OCI-M1 (cell line): Measurements from ENCODE around the gene PPIA.
"Not testable (repeated sequence)": the region's sequence is repeated elsewhere in the genome, so short reads cannot be mapped to it uniquely, and the experiment has no call there.

Experiments used
- DNase-seq: peaks from one replicate; lab custom pipeline; 2025; lab: John Stamatoyannopoulos, UW

PPIA gene

DNA sequence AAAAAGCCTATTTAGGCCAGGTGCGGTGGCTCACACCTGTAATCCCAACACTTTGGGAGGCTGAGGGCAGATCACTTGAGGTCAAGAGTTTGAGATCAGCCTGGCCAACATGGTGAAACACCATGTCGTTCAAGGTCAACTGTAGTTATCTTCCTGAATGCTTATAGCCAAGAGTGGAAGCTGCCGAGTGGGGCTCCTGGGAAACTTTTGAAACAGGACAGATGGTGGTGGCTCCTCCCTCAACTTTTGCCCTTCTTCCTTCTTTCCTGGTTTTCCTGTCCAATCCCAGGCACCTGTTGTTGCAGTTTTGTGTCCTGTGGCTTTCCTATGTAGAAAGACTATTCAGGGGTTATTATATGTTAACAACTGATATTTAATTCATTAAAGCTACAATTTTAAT, 8.7 kb upstream of the PPIA start:
- no peak for DNase-seq

DNA sequence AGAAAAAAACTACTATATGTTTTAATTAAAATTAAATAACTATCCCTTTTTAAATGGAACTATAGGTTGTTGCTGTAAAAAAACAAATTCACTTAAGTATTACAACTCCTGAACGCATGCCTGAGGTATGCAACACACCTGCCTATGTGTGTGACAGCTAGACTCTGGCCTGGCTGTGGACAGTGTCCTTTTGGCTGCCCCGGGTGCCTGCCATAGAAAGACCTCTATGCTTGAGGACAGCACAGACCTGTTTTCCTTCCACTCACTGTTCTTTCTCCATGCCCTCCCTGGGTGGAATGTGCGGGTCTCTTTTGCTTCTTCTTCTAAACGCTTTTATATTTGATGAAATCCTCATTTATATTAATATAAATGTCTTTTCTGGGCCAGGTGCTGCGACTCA, 6.5 kb upstream of the PPIA start:
- DNase-seq: no peak

DNA sequence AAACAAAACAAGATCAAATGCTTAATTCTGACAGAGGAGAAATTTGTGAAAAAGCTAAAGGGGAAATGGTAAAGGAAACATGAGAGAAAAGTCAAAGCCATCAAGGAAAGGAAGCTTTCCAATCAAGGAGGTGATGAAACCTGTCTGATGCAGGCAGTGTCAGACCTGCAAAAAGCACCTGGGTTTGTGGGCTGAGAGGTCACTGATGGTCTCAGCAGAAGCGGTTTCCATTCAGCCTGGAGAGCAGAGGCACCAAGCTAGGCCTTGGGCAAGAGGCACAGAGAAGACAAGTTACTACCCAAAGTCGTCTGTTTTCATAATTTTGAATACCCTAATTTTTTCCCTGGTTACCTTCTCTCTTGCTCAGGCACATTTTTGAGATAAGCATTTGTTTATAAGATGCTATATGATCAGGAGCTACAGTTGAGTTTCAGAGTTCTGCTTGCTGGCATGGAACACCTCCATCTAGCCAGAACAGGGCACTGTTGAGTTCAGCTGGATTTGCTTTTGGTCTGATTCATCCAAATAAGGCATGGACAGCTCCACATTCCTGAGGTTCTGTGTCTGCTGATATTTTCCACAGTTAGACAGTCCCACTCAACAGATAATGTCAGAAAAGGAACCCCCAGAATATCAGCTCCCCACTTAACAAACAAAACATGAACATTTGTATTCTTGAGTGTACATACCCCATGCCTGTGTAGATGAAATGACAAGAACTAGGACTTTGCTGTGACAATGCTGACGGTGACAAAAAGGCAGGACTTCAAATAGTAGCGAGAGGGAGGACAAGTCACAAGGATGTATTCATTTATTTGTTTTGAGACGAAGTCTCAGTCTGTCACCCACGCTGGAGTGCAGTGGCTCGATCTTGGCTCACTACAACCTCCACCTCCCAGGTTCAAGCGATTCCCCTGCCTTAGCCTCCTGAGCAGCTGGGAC, 4.9 kb upstream of the PPIA start:
- no peak for DNase-seq

DNA sequence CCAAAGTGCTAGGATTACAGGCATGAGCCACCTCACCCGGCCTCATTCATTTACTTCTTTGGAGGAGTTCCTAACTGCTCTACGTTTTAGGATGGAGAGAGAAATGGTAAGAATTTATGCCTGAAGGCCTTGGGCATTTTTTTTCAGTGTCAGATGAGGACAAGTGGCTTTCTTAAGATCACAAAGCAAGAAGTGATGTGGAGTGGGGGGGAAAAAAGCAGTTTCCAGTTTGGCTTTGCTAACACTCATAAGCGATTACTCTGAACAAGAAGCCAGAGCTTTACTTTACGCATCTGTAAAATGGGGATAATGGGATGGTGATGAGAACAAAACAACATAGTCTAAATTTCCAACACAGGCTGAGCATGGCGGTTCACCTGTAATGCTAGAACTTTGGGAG, 2.6 kb upstream of the PPIA start:
- no peak for DNase-seq

DNA sequence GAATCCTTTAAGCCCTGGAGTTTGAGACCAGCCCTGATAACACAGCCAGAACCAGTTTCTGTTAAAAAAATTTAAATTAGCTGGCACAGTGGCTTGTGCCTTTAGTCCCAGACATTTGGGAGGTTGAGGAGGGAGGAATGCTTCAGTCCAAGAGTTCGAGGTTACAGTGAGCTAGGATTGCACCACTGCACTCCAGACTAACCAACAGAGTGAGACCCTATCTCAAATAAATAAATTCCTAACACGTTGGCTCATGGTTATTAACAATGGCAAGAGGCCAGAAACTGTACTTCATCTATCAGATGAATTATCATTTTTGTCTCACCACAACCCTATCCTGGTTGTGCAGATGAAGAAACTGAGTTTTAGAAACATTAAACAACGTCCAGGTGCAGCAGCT, 2.1 kb upstream of the PPIA start:
- no peak for DNase-seq

DNA sequence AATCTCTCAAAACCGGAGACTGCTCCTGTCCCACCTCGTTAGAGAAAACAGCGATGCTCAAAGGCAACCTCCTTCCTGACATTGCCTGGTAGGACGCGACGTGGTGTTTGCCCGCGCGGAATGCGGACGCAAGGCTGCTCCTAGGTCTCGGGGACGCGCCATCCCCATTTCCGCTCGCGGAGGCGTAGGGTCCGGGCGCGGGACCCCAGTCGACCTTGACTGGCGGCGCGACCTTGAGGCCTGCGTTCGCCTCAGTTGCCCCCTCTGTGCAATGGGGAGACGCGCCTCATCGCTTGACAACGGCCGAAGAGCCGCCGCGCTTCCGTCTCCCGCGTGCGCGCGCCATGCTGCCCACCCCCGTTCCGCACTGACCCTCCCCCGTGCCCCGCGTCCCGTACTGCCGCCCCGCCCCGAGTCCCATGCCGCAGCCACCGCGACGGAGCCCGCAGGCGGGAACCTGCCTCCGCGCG, 412 bp upstream of the PPIA start:
- DNase-seq: peak; percentile 61

DNA sequence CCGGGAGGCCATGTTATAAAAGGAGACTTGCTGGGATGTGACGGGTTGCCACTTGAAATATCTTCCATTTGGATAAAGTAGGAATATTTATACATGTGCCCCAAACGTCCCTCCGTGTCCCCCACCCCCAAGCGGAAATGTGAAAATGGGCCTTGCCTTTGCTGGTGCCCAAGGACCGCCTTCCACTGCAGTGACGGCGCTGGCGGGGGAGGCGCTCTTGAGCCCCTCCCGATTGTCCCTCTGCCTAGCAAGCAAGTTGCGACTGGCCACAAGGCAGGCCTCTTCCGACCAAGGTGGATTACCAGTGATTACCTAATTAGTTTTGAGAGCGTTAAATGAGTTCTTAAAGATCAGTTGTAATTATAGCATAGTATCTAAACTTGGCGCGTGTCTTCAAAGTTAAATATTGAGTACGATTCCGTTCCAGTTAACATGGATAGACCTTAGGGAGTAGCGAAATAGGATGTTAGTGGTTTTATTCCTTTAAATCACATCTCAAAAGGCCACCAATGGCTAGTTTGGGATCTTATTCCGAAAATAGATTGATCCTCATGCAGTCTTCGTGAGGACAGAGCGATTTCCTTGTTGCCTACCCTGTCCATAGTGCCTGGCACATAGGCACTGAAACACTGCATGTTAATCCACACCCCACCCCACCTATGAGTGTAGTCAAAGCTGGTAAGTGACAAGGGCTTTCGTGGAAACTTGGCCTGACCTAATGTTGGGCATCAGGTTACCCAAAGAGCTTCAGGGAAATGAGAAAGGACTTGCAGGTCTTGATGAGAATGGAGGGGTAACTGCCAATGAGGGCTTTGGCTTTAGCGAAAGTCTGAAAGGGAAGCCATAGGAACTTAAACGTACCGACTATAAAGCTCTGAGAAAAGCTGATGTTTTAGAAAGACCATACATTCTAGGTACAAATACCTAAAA, 1.1 kb downstream of the PPIA start:
- peak; percentile 90 for DNase-seq

DNA sequence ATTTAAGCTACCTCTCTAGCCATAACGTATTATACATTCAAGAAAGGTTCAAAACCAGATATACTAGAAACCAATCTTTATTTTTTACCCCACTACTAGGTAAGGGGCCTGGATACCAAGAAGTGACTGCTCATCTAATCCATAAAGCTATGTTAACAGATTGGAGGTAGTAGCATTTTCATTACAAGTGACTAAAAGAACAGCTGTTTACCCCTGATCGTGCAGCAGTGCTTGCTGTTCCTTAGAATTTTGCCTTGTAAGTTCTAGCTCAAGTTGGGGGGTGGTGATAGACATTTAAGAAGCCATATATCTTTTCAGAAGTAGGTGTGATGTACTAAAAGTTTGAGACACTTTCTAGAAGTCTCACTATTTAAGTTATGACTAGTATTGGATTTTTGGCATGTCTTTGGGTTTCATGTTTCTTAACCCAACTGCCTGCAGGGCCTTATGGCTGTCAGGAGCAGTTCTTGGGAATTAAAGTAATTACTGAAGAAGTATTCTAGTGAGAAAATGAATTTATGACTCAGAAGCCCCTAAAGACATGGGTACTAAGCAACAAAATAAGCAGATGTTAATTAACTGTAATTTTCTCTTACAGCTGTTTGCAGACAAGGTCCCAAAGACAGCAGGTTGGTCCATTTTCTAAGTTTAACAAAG, 2.3 kb downstream of the PPIA start:
- no peak for DNase-seq

DNA sequence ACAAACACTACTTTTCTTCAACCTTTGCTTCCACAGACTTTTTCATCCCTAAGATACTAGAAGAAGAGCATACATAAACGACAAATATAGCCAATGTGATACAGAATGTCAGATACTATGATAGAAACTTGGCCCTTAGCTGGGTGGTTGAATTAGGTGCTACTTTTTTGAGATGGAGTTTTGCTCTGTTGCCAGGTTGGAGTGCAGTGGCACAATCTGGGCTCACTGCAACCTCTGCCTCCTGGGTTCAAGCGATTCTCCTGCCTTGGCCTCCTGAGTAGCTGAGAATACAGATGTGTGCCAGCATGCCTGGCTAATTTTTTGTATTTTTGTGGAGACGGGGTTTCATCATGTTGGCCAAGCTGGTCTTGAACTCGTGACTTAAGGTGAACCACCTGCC, 3.5 kb downstream of the PPIA start:
- no peak for DNase-seq

DNA sequence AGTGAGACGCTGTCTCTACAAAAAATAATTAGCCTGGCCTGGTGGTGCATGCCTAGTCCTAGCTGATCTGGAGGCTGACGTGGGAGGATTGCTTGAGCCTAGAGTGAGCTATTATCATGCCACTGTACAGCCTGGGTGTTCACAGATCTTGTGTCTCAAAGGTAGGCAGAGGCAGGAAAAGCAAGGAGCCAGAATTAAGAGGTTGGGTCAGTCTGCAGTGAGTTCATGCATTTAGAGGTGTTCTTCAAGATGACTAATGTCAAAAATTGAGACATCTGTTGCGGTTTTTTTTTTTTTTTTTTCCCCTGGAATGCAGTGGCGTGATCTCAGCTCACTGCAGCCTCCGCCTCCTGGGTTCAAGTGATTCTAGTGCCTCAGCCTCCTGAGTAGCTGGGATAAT, 5.4 kb downstream of the PPIA start:
- DNase-seq: no peak

DNA sequence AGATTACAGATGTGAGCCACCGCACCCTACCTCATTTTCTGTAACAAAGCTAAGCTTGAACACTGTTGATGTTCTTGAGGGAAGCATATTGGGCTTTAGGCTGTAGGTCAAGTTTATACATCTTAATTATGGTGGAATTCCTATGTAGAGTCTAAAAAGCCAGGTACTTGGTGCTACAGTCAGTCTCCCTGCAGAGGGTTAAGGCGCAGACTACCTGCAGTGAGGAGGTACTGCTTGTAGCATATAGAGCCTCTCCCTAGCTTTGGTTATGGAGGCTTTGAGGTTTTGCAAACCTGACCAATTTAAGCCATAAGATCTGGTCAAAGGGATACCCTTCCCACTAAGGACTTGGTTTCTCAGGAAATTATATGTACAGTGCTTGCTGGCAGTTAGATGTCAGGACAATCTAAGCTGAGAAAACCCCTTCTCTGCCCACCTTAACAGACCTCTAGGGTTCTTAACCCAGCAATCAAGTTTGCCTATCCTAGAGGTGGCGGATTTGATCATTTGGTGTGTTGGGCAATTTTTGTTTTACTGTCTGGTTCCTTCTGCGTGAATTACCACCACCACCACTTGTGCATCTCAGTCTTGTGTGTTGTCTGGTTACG, 6.0 kb downstream of the PPIA start:
- no peak for DNase-seq

DNA sequence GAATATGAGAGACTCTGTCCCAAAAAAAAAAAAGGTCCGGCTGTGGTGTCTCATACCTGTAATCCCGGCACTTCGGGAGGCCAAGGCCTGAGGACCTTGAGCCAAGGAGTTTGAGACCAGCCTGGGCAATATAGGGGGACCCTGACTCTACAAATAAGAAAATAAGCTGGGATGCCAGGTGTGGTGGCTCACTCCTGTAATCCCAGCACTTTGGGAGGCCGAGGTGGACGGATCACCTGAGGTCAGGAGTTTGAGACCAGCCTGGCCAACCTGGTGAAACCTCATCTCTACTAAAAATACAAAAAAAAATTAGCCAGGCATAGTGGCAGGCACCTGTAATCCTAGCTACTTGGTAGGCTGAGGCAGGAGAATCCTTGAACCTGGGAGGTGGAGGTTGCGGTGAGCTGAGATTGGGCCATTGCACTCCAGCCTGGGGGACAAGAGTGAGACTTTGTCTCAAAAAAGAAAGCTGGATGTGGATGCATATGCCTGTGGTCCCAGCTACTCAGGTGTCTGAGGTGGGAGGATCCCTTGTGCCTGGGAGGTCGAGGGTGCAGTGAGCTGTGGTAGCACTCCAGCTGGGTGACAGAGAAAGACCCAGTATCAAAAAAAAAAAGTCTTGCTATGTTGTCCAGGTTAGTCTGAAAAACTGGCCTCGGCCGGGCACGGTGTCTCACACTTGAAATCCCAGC, 7.5 kb downstream of the PPIA start:
- DNase-seq: not testable (repeated sequence)

DNA sequence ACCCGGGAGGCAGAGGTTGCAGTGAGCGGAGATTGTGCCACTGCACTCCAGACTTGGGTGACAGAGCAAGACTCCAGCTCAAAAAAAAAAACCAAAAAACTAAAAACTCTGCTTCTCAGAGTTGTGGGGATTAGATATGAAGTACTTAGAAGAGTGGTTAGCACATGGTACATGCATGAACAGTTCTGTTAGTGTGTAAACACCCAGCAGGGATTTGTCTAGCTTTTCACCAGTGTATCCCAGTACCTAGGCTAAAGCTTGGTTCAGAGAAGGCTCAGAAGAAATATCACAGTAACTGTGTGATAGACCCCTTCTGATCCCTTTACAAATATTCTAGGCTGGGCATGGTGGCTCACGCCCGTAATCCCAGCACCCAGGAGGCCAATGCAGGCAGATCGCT, 9.5 kb downstream of the PPIA start:
- no peak for DNase-seq

DNA sequence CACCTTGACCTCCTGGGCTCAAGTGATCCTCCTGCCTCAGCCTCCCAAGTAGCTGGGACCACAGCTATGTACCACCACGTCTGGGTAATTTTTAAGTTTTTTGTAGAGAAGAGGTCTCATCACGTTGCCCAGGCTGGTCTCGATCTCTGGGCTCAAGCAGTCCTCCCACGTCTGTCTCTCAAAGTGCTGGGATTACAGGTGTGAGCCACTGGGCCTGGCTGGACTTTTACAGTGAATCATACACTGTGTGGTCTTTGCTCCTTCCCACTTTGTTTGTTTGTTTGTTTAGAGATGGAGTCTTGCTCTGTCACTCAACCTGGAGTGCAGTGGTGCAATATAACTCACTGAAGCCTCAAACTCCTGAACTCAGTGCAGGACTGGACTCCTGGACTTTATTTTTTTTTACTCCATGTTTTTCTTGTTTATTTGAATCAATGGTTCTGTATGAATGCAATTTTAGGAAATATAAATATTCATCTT, 12.5 kb downstream of the PPIA start:
- DNase-seq: no peak

DNA sequence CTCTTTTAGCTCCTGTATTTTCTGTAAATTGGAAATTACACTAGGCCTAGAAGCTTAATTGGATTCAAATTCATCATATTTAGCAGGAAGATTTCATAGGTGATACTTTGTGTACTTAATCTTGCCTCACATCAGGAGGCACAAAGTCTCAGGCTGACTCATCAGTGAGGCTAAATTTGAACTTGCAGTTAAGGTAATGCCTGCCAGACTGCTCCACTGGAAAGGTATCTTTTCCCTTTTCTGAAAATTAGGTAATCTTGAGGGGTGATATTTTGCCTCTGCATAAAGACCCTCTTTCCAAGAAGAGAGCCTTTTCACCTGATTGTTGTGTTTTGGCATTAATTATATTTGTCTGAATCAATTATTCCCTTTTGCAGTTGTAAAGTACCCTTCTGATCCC, 14.6 kb downstream of the PPIA start:
- DNase-seq: no peak

DNA sequence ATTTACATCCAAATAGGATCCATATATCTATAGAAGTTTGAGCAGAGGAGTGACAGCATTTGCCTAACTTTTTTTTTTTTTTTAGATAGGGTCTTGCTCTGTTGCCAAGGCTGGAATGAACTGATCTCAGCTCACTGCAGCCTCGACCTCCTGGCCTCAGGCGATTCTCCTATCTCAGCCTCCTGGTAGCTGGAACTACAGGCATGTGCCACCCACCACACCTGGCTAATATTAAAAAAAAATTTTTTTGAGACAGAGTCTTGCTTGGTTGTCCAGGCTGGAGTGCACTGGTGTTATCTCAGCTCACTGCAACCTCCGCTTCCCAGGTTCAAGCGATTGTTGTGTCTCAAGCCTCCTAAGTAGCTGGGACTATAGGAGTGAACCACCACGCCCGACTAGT, 15.1 kb downstream of the PPIA start:
- DNase-seq: no peak

DNA sequence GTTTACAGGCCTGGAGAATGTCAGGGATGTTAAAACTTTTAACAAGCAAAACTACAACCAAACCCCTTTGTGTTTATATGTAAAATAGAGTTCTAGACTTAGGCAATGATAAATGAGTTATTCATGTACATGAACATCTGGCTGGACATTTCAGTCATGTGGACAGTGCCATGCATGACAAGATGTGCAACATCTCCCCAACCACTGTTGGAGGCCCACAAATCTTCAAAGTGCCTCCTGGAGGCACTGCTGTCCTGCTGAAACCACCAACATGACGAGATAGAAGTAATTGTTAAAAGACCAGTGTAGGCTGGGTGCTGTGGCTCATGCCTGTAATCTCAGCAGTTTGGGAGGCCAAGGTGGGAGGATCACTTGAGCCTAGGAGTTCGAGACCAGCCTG, 18.4 kb downstream of the PPIA start:
- no peak for DNase-seq

DNA sequence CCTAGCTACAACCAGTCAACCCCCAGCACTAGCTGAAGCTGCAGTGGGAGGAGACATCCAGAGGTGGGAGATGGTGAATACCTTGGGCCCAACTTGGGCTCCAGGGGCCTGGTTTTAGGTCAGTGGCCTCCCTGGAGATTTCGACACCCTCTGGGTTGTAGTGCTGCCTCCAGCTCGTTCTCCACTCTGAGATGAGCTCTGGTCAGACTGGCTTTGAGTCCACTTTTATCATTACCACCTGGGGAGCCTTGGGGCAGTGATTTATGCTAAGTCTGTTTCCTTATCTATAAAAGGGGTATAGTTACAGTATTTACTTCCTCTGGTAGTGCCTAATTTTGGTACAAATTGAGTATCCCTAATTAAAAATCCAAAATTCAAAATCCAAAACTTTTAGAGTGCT, 22.8 kb downstream of the PPIA start:
- DNase-seq: no peak

DNA sequence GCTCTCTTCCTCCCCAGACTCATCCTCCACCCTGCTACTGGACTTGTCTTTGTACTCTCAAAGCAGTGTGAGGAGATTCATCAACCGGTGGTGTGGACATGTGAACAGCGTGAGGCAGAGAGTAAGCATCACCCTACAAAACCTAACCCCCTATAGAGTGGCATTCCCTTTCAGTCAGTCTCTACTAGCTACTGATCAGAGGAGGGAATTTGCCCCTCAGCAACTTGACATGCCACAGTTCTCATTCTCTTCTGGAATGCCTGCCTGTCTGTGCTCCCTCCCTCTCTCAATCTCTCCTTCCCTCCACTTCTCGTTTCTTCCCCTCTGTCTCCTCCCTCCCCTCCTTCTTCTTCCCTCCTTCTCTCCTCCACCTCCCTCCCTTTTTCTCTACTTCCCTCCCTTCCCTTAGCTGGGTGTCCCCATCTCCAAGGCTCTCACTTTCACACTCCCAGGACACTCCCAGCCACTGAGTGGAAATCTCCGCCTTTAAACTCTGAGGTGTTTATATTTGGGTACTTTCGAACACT, 26.8 kb downstream of the PPIA start:
- DNase-seq: no peak

DNA sequence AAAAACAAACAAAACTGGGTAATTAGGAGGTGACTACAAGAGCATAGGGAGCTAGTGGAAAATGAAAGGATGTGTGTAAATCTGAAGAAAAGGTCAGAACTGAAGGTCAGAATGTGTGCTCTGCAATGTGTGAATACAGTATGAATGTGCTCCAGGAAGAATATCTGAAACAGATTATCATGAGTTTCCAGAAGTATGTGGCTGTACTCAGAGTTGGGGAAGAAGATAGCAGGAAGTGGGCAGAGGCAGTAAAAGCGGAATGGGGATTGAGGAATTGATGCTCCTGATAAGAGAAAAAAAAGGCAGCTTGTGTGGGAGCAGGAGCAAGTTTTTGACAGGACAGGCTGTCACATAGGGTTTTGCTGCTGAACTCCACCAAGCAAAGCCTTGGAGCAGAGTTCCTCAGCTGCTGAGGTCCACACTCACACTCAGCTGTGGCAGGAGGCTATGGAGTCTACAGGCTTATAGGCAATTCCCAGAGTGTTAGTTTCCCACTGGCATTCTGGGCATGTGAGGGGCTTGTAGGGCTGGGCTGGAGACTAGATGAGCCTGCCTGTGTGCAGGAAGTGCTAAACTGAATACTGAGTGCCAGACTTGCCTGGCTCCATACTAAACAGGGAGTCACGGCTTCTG, 28.5 kb downstream of the PPIA start:
- peak; percentile 59 for DNase-seq
